Measurements from ENCODE around the gene TMEM119. TPM values are rescaled to one million over a fixed set of nuclear protein-coding genes. Genes with fewer than 3 reads are reported as not detected.
"Not testable (repeated sequence)": the region's sequence is repeated elsewhere in the genome, so short reads cannot be mapped to it uniquely, and the experiment has no call there.

The TMEM119 gene
- total RNA-seq, 1 experiment from 2014 or later, result 1.4 TPM

DNA sequence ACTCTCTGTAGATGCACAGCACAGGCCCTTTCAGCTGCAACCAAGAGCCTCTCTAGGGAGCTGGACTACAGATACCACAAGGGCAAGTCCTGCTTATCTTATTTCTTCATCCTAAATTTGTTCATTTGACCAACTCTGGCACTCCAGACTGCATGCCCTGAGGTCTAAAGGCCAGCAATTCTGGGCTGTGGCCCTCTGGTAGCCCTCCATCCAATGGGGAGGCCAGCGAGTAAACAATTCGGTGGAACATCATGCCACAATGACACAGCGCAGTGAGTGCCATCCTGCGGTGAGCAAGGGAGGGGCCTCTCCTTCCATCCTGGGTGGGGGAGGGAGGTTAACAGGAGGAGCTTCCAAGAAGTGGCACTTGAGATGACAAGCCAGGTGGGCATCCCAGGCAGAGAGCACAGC is 36.5 kb upstream of the TMEM119 start:
- DNase-seq (ENCODE audit: low spot score), result peak; percentile 89

DNA sequence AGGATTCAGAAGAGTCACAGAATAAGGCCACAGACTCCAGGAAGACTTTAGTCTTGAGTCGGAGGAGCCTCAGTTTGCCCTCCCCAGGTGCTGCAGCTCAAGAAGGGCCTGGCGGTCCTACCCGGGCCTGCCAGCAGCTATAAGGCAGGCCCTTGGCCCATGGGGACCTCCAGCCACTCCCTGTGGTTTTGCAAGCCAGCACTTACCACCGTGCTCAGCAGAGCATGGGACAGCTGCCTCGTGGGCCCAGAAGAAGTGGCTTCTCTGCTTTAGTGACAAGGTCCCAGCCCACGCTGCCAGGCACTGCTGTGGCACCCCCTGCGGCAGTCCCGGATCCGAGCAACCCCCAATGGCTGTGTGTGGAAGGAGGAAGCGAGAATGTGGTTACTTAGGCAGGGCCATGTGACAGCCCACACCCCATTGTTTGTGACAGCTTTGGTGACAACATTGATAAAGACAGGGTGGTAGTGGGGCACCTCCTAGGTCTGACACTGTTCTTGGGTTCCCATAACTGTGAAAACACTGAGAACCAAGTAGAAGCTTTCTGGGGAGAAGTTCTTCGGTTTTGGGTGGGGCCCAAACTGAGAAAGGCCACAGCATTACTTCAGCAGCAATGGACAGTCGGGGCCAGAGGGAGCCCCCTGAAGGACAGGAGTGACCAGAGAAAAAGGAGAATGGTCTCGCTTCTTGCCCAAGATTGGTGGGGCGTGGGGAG is 35.8 kb upstream of the TMEM119 start, which contains the start of gene SELPLG:
SELPLG (minus strand) TSS at position 361 of the 715 bp plus-strand sequence. CDS start 9,587 bp downstream, outside the sequence.
- no peak for DNase-seq (ENCODE audit: low spot score)

DNA sequence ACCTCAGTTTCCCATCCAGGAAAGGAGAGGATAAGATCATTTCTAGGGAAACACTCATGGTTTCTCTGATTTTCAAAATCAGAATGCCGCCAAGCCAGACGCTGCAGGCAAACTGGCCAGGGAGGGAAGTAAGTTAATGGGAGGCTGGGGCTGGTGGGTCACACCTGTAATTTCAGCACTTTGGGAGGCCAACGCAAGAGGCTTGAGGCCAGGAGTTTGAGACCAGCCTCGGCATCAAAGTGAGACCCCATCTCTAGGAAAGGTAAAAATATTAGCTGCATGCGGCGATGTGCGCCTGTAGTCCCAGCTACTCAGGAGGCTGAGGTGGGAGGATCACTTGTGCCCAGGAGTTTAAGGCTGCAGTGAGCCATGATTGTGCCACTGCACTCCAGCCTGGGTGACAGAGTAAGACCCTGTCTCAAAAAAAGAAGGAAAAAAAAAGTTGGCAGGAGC is 35.2 kb upstream of the TMEM119 start:
- DNase-seq (ENCODE audit: low spot score), result no peak

DNA sequence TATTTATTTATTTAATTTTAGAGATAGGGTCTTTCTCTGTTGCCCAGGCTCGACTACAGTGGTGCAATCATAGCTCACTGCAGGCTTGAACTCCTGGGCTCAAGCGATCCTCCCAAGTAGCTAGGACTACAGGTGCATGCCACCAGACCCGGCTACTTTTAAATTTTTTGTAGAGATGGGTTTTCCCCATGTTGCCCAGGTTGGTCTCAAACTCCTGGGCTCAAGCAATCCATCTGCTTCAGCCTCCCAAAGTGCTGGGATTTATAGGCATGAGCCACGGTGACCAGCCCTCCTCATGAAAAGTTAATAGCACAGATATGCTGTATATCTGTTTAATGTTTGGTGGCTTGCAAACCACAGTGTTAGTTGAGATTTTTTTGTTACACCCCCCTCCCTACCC is 33.4 kb upstream of the TMEM119 start:
- DNase-seq (ENCODE audit: low spot score), result not testable (repeated sequence)

DNA sequence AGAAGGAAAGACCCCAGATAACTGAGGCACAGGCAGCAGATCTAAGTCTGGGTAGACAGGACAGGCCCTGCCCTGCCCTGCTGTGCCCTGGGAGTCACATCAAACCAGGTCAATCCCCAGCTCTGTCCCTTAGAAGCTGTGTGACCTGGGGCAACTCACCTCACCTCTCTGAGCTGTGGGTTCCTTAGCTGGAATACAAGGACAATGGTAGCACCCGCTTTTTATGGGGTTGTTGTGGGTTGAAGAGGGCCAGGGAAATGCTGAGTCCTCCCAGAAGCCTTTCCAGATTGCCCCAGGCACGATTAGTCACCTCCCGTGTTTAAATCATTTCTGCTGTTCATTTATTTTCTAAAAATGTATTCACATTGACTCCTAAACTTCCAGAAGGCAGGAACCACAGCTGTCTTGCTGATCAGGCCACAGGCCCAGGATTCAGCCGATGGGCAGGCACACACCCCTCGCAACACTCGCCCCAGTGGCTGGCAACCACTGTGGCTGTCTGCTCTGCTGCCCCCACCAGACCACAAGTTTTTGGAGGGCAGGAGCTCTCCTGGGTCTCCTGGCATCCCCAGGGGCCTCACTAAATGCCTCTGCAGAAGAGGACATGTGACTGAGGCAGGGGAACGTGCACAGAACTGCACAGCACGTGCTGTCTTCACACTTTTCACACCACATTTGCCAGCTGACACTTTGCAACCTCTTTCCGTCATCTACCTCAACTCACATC is 32.8 kb upstream of the TMEM119 start:
- peak; percentile 71 for DNase-seq (ENCODE audit: low spot score)

DNA sequence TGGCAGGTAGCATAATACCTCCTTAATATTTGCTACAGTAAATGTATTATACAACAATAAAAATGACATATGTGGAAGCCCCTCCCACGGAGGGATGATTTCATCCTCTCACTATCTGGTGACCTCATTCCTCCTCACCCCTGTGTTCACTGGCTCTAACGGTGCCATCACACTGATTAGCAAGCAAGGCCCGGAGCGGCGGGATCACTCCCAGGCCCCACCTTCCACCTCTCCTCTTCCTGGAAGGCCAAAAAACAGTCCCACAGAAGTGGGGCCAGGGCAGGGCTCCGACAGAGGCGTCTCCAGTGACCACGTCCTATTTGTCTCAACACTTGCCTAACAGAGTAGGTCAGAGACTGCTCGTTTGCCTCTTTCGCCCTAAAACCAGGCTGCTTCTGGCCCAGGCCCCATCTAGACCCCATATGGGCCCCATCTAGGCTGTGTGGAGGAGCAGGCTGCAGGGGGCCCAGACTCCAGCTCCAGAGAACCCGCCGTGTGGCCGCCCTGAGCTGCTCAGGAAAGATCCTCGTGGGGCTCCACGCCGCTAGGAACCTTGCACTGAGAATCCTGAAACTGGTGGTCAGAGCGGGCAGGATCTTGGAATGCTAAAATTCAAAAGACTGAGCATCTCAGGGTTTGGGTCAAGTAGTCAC is 32.1 kb upstream of the TMEM119 start:
- DNase-seq (ENCODE audit: low spot score), result peak; percentile 69

DNA sequence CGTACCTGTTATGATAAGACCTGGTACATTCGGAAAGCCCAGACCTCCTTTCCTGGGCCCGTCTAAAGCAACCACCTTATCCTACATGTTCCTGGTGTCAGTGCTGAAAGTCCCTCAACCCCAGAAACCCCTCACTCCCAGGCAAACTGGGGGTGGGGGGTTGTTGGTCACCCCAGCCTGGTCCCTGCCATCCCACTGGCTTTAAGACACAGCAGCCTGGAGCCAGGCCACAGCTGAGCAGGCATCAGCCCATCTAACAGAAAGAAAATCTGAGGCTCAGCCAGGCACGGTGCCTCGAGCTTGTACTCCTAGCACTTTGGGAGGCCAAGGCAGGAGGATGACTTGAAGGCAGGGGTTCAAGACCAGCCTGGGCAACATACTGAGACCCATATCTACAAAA is 31.3 kb upstream of the TMEM119 start:
- DNase-seq (ENCODE audit: low spot score), result no peak

DNA sequence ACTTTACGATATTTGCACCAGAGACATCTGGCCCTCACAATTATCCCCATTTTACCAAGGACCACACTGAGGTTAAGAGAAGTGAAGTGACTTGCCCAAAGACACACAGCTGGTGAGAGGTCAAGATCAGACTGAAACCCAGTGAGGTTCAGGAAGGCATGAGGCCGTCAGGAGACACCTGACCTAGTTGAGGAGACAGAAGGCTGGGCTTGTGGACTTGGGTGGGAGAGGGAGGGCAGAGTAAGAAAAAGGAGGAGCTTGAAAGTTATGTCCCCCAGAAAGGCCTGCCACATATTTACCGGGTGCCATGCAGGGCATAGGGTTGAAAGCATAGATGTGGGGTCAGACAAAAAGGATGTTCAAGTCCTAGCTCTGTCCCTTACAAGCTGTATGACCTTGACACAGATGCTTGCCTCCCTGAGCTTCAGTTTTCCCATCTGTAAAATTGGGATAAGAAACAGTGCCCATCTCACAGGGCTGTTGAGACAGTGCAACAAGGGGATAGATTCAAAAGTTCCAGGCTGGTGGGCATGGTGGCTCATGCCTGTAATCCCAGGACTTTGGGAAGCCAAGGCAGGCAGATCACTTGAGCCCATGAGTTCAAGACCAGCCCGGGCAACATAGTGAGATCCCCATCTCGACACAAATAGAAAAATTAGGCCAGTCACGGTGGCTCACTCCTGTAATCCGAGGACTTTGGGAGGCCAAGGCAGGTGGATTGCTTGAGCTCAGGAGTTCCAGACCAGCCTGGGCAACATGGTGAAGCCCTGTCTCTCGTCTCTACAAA is 29.4 kb upstream of the TMEM119 start:
- DNase-seq (ENCODE audit: low spot score), result no peak

DNA sequence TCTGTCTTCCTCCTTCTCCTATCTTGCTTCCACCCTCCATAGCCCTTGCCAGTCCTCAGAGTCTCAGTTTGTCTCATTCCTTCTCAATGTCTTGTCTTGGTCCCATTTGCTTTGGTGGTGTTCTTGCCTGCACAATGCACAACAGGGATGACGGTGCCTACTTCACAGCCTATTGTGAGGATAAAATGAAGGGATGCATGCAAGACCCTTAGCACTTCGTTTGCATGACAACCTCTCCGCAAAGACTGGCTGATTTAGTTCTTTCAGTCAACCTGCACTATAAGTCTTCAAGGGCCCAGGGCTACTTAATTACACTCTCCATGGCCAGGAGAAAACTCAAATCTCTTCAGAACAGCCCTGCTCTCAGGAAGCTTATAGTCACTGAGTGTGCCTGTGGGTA is 27.3 kb upstream of the TMEM119 start:
- no peak for DNase-seq (ENCODE audit: low spot score)

DNA sequence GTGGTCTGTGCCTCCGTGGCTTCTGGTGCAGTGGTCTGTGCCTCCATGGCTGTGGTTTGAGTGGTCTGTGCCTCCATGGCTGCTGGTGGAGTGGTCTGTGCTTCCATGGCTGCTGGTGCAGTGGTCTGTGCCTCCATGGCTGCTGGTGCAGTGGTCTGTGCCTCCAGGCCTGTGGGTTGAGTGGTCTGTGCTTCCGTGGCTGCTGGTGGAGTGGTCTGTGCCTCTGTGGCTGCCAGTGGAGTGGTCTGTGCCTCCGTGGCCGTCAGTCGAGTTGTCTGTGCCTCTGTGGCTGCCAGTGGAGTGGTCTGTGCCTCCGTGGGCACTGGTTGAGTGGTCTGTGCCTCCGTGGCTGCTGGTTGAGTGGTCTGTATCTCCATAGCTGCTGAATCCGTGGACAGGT is 25.7 kb upstream of the TMEM119 start:
- no peak for DNase-seq (ENCODE audit: low spot score)

DNA sequence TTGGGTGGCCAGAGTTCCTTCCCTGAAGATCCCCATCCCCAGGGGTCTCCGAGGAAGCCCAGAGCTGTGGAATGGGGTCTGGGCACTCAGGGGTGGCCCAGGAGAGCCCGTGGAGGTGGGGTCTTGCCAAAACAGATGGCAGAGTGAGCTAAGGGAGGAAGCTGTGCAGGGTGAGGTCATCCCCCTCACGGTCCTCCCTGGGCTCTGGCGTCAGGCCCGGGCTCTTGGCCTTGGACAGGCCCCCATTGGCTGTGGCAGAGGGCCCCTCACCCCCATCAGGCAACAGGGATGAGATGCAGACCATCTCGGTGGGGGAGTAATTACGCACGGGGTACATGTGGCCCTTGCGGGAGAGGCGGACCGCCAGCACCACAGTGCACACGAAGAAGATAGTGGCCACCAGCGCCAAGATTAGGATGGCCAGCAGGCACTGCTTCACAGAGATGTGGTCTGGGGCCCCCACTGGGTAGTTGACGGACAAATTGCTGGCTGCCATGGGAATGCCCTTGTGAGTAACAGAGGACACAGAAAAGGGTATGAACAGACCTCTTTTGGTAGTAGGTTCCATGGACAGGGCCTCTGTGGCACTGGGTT is 25.1 kb upstream of the TMEM119 start:
- no peak for DNase-seq (ENCODE audit: low spot score)

DNA sequence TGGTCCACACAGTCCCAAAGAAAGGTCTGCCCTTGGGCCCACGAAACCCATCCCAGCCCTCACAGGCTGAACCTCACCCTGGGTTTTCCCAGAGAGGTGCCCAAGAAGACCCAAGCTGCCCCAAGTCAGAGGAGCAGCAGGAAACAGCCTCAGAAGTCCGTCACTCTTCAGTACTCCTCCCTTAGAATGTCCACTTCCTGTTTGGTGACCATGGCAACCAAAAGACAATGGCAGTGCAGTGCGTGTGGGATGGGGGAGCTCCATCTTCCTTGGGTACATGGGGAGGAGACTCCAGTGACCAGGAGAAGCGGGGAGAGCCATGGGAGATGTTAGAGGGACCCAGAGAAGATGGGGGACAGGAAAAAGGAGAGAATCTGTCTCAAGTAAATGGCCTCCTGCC is 24.5 kb upstream of the TMEM119 start:
- peak; percentile 31 for DNase-seq (ENCODE audit: low spot score)

DNA sequence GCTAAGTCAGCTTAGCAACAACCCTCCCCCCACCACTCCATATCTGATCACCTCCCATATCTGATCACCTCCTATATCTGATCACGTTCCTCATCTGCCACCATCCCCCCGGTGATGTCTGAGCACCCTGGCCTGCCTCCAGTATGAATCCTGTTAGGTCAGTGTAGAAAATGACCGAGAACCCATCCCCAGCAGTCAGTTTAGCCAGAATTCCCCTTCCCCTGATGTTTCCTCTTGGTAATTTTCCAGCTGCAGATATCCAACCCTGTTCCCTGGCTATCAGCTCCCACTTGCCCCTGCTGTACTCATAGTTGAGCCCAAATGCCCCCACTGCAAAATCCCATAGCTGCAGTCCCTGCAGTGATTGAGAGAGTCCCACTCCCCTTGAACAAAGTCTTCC is 23.3 kb upstream of the TMEM119 start:
- DNase-seq (ENCODE audit: low spot score), result no peak

DNA sequence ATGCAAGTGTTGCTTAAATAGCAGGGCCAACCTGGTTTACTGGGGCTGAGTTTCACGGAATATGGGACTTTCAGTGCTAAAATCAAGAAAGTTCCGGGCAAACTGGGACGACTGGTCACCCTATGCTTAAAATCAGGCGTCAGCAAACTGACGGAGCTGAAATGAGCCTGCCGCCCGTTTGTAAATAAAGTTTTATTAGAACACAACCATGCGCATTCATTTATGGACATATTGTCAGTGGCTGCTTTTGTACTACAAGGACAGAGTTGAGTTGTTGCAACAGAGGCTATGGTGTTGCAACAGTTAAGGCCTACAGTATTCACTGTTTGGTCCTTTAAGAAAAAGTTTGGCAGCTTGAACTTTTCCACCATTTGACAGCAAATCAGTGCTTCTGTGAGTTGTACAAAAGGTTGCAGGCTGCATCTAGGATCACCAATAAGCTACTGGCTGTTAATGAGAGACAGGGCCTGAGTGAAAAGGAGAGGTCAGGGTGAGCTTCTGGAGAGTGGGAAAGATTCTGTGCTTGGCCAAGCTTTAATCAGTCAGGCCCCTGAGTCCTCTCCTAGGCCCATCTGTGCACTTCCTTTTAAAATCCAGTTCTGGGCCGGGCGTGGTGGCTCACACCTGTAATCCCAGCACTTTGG is 22.5 kb upstream of the TMEM119 start:
- no peak for DNase-seq (ENCODE audit: low spot score)

DNA sequence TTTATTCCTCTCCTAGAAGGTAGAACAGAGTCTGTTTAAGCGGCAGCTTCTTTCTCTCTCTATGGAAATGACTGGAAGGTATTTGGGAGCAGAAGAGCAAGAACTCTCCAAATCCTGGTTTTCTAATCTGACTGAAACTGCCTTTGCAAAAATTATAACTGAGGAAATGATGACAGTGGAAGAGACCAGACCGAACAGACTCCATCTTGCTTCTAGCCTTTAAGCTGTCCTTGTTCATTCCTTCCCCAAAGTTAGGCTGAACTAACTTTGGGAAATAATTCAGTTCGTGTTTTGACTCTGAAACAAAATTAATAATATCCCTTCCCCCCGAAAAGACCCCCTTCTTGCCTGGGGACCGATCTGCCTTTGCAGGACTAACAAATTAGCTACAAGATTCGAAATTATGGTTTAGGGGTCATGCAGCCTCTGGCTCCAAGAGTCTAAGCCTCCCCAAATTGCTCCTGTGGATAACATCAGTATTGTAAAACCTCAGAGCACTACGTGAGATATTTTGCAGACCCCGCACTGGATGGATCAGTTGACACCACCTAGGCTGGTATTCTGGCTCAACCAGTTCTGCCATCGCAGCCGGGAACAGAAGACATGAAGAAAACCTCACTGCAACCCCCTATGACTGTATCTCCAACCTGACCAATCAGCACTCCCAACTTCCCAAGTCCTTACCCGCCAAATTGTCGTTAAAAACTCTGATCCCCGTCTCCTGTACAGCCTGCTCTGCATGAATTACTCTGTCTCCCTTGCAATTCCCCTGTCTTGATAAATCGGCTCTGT is 21.7 kb upstream of the TMEM119 start:
- DNase-seq (ENCODE audit: low spot score), result no peak

DNA sequence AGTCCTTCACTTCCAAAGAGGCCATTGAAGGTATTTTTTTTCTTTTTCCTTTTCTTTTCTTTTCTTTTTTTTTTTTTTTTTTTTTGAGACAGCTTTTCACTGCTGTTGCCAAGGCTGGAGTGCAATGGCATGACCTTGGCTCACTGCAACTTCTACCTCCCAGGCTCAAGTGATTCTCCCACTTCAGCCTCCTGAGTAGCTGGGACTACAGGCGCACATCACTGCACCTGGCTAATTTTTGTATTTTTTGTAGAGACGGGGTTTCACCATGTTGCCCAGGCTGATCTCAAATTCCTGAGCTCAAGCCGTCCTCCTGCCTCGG is 21.0 kb upstream of the TMEM119 start:
- not testable (repeated sequence) for DNase-seq (ENCODE audit: low spot score)

DNA sequence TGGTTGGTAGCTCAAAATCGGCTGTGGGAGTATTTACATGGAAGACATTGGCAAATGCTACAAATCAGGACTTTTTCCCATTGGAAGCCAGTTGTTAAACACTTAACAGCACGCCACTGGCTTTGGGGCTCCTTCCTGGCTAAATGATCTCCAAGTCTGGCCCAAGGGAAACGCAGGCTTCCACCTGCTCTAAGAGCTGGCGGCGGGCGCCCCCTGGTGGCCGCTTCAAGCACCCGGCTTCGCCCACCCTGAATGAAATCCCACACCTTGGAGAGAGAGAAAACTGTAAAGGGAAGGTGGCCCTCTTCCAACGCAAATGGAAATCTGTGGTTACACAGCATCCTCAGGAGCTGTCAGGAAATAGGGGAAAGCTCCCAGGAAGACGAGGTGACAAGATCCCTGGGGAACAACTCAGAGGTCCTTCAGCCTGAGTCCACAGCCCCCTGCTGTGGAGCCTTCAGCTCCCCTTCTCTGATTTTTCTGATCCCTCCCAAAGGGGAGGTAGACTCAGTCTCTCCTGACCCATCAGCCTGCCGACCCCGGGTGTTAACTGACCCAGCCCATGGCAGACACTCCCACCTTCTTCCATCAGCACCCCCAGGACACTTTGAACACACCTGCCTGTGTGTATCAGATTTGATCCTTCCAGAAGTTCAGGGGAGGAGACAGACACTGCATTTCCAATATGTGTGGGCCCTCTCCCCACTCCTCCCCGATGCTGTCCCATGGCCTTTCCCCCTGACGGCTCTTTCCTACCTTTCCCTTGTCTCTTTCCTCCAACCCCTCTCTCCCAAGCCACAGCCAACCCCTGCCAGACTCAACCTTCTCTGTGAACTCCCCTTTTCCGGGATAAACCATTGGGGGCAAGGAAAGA is 20.4 kb upstream of the TMEM119 start:
- DNase-seq (ENCODE audit: low spot score), result peak; percentile 67

DNA sequence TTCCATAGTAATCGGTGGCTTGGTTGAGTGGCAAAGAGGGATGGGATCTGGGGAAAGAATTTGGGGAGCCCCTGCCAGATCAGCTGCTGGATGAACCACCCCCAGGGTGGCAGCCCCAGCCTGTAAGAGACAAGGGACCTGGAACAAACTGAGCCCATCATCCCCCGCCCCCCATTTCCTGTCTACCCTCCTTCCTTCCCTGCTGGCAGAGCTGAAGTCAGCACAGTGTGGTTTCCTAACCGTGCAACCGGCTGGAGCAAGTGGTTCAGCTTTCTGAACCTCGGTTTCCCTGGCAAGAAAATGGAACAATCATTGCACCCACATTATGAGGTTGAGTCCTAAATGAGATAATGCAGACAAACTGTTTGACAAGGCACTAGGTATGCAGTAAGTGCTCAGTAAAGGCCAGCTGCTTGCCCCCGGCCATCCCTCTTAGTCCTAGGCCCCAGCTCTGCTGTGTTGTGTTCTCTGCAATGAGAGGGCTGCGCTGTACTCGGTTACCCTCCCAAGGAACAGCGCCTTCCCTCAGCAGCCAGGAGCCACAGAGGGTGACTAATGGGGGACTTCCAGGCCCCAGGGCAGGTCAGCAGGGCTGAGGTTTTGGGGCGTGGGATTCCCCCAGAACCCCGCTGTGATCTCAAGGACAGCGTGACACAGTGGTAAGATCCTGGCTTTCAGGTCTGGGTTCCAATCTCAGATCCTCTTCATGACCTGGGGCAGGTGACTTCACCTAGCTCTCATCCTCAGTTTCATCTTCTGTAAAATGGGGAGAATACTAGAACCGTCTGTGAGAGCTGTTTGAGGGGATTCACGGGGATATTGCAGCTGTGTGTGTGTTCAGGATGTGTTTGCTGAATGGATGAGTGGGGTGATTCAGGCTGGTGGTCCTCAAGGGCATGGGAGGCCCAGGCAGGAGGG is 19.3 kb upstream of the TMEM119 start:
- no peak for DNase-seq (ENCODE audit: low spot score)

Measured in H4 (cell line).